ENCODE results near the gene TBX19.

GRCh38 chr1:168236836-168237611 is 43.7 kb upstream of the TBX19 start:
- TF ChIP-seq RAD21 (IDR thresholded peaks at IDR 0.05; ENCODE audit: insufficient read depth, low read depth, low read length): no peak
- no peak for TF ChIP-seq ZNF274 (IDR thresholded peaks at IDR 0.05; ENCODE audit: insufficient read depth, insufficient read length)
